NCI-H748 (cell line): Measurements from ENCODE around the gene TSACC.

Experiments used
- DNase-seq: peaks from one replicate; lab custom pipeline; 2025; ENCODE audit not compliant: unreplicated experiment; lab: John Stamatoyannopoulos, UW

The TSACC gene

GRCh38 chr1:156391701-156392100 is 53.4 kb downstream of the TSACC start:
- no peak for DNase-seq

GRCh38 chr1:156392452-156392853 is 54.1 kb downstream of the TSACC start:
- no peak for DNase-seq

GRCh38 chr1:156393095-156393494 is 54.8 kb downstream of the TSACC start:
- DNase-seq = no peak

- no peak for DNase-seq
Measured at GRCh38 chr1:156394082-156394481, 55.8 kb downstream of the TSACC start.

- peak; percentile 83 for DNase-seq
Measured at GRCh38 chr1:156394835-156395461, 56.6 kb downstream of the TSACC start.
